HG03103 (cell line): ENCODE measurements around the gene NDUFS3.
A peak's percentile ranks its signal among the peaks of the same experiment; 100 is the strongest.
"Not testable (repeated sequence)": the region's sequence is repeated elsewhere in the genome, so short reads cannot be mapped to it uniquely, and the experiment has no call there.

ENCODE experiments used
- ATAC-seq: cut with Tn5 transposase; IDR thresholded peaks from one replicate; pipeline ENCODE4 v1.9.1; 2021; ENCODE audit warnings: low read depth; ENCODE audit not compliant: unreplicated experiment

The NDUFS3 gene

GRCh38 chr11:47578524-47579494 is at the start of gene NDUFS3, which contains the start of gene KBTBD4:
NDUFS3 (plus strand) TSS chr11:47579074; CDS start chr11:47579092, 18 bp downstream.
KBTBD4 (minus strand) TSS chr11:47578970; CDS start chr11:47578951, 19 bp downstream.
- peak; percentile 84 for ATAC-seq

- no peak for ATAC-seq
These were observed 48.9 kb upstream of the NDUFS3 start for GRCh38 chr11:47529951-47530350.

- ATAC-seq, result not testable (repeated sequence)
These were observed 48.2 kb upstream of the NDUFS3 start for GRCh38 chr11:47530721-47531120.

DNA sequence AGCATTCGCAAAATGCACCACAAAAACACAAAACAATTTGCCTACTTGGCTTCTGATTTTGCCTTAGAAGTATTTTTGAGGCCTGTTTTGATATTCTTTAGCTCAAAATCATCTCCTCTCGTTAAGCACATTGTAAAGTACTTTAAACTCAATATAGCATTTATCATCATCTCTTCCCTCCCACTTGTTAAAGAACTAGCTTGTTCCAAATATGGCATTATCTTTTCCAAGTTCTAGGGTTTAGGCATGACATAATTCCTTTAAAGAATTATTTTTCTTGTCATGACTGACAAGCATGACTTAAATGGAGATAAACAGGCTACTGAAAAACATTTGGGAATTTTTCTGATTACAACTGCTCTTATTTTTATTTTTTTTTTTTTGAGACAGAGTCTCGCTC is 47.2 kb upstream of the NDUFS3 start:
- no peak for ATAC-seq

DNA sequence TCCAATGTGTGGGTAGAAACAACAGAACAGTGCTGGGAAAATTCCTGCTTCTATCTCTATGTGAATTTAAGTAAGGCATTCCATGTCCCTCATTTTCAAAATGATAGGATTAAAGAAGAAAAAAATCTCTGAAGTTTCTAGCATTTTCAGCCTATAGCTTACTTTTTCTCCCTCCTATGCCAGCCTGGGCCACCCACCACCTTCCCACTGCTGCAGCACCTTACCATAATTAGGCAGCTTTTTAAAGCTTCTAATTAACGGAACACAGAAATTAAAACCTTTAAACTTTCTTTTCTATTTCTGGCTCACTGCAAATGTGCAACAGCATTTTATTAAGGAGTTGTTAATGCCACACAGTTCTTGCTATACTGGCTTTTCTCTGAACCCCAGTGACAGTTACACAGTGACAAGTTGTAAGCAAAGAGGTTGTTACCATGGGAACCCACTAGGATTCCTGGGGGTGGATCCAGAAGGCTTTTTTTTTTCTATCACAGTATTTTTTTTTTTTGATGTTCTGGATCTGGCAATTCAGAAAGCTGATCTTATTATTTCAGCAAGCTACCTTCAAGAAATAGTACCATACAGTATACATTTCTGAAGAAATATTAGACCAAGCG is 46.2 kb upstream of the NDUFS3 start:
- no peak for ATAC-seq

- ATAC-seq, result no peak
These were observed 45.2 kb upstream of the NDUFS3 start for GRCh38 chr11:47533690-47534151.

- ATAC-seq, result no peak
These were observed 44.1 kb upstream of the NDUFS3 start for GRCh38 chr11:47534704-47535251.

DNA sequence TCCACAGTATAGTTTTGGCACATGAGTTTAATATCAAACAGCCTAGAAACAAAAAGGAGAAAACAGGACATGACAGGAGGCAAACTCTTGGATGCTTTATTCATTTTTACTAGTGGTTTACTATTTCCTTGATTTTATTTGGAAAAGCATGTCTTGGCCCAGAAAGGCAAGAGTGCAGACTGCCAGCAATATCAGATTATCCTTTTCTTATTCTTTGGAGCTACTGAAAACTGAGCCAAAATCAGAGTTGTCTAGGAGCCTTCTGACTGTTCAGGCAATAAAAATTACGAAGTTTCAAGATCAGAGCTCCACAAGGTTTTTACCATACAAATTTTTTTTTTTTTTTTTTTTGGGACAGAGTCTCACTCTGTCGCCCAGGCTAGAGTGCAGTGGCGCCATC is 42.0 kb upstream of the NDUFS3 start:
- ATAC-seq, result no peak

DNA sequence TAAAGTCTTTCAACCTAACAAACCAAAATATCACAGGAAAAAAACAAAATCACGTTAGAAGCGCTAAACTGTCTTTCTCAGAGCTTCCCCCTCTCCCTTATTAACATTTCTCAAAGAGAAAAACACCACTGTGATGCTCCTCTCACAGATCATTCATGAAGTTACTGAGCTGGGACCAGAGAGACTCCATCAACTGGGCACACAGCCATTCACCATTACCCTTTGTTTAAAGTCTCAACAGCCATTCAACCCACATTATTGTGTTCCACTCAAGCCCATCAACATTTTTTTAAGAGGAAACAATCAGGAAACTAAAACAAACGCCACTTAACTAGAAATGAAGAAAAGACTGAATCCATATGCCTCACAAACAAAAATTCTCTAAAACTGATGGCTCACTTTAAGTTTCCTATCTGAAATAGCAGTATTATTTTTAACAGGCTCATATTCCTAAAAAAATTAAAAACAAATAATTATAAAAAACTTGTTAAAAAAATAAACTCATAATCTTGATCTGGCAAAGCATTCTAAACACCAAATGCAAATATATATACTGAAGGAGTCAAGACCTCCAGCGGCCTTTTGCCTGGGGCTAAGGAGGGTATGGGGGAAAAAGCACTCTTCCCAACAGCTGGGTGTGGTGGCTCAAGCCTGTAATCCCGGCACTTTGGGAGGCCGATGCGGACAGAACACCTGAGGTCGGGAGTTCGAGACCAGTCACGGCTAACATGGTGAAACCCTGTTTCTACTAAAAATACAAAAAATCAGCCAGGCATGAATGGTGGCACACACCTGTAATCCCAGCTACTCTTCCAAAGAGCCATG is 39.9 kb upstream of the NDUFS3 start:
- ATAC-seq, result no peak

DNA sequence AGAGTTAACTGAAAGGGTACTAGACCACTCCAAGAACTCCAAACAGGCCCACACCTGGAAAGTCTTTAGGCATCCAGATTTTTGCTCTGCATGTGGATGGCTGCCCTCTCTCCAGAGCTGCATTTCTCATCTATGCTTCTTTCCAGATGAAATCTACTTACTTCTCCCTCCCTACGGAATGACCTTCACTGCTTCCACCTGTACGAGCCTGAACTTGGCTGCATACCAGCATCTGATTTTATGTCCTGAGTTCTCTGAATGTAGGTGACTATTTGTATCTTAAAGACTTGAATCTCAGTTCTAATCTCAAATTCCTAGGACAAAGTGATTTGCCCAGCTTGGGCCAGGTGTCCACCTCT is 39.2 kb upstream of the NDUFS3 start:
- no peak for ATAC-seq

- ATAC-seq, result no peak
These were observed 37.8 kb upstream of the NDUFS3 start for GRCh38 chr11:47541070-47541469.

- no peak for ATAC-seq
These were observed 33.6 kb upstream of the NDUFS3 start for GRCh38 chr11:47545298-47545697.

DNA sequence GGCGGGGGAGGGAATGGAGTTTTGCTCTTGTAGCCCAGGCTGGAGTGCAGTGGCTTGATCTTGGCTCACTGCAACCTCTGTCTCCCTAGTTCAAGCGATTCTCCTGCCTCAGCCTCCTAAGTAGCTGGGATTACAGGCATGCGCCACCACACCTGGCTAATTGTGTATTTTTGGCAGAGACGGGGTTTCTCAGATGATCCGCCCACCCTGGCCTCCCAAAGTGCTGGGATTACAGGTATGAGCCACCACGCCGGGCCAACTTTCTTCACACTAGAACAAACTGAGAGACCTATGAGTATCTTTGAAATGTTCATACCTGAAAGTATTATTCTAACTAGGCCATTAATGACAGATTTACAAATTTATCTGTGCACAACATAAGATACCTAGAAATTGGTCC is 32.6 kb upstream of the NDUFS3 start:
- not testable (repeated sequence) for ATAC-seq

DNA sequence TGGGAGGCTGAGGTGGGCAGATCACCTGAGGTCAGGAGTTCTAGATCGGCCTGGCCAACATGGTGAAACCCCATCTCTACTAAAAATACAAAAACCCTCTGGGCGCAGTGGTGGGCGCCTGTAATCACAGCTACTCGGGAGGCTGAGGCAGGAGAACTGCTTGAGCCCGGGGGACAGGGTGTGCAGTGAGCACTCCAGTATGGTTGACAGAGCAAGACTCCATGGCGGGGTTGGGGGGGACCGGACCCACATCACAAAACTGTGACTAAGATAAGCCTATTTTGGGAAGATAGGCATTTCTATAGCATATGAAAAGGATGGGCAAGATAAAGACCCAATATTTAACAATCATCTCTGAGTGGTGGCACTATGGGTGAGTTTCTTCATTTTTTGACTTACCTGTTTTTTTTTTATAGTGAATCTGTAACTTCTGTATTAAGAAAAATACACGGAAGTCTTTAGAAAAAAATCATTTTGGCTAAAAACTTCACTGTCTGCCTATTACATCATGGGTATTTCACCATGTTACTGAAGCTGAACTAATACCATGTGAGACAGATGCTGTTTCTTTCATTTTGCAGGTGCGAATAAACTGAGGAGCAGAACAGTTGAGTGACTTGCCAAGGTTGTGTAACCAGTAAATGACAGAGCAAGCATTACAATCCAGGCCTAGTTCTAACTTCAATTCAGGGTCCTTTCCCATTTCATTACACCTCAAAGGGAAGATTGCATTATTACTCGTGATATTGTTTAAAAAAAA is 28.4 kb upstream of the NDUFS3 start:
- ATAC-seq, result no peak

GRCh38 chr11:47551086-47551485 is 27.8 kb upstream of the NDUFS3 start:
- ATAC-seq, result no peak

- ATAC-seq, result no peak
These were observed 26.8 kb upstream of the NDUFS3 start for GRCh38 chr11:47552056-47552565.

GRCh38 chr11:47552566-47553405 is 26.1 kb upstream of the NDUFS3 start, which contains the start of gene CELF1:
CELF1 (minus strand) TSS chr11:47553132; CDS start chr11:47499523, 53,609 bp downstream.
- peak; percentile 87 for ATAC-seq

GRCh38 chr11:47553406-47553743 is 25.5 kb upstream of the NDUFS3 start:
- peak; percentile 27 for ATAC-seq

GRCh38 chr11:47557004-47557403 is 21.9 kb upstream of the NDUFS3 start:
- not testable (repeated sequence) for ATAC-seq
